Gastroesophageal sphincter (tissue), 3 donors: ENCODE results near the gene ARTN.

Source experiments
- CTCF ChIP-seq, 4 experiments: fragments of 200-600 bp in 2 of 4; fragments of 450-650 bp in 2 of 4; sonication (generic) in 1 of 4; IDR thresholded peaks; one replicate each; pipeline ENCODE4 v1.5.1; 2017 to 2019; ENCODE audit warnings: antibody characterized with exemption in 4 of 4, mild to moderate bottlenecking in 2 of 4, moderate library complexity in 2 of 4
- EP300 ChIP-seq: sonication (generic); formaldehyde crosslinking; IDR thresholded peaks from one replicate; pipeline ENCODE4 v1.6.1; 2017; ENCODE audit warnings: antibody characterized with exemption, mild to moderate bottlenecking
- POLR2A ChIP-seq, 2 donors: fragments of 450-650 bp; IDR thresholded peaks; one replicate each; pipeline ENCODE4 v1.6.1; 2017; ENCODE audit warnings: antibody characterized with exemption in 2 of 2, mild to moderate bottlenecking in 2 of 2, moderate library complexity in 1 of 2
- POLR2AphosphoS5 ChIP-seq: sonication (generic); formaldehyde crosslinking; IDR thresholded peaks from one replicate; pipeline ENCODE4 v1.6.1; 2017; ENCODE audit warnings: antibody characterized with exemption

DNA sequence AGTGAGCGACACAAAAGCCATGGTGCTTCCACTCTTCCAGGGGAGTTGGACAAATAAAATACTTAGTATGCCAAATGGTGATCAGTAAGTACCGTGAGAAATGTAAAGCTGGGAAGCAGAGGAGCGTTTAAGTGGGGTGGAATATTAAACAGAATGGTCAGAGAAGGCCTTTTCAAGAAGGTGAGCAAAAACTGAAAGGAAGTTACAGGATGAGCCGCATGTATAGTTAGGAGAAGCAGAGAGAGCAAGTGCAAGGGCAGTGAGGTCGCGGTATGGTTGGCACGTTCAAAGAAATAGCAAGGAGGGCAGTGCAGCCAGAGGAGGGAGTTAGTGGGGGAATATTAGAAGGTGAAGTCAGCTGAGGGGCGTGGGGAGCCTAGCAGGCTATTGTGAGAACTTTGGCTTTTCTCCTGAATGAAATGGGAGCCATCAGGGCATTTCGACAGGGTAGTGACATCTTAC lies 40.4 kb downstream of the ARTN start:
- no peak for TF ChIP-seq POLR2A (IDR thresholded peaks at IDR 0.05)
- no peak for TF ChIP-seq CTCF (IDR thresholded peaks at IDR 0.05)
- no peak for TF ChIP-seq EP300
- no peak for TF ChIP-seq POLR2AphosphoS5
